GM12873 (cell line): ENCODE data around the gene MRPL40.

Experiments used
- CTCF ChIP-seq: IDR thresholded peaks from 2 replicates; pipeline ENCODE4 v1.5.1; 2012; ENCODE audit warnings: low read depth, mild to moderate bottlenecking, moderate library complexity, low read length, control low read depth; ENCODE audit not compliant: insufficient read depth; ENCODE audit errors: missing control alignments

MRPL40 gene

GRCh38 chr22:19406846-19407245, 25.5 kb upstream of the MRPL40 start:
- TF ChIP-seq CTCF = no peak

GRCh38 chr22:19407649-19408606, 24.4 kb upstream of the MRPL40 start:
- TF ChIP-seq CTCF = no peak

GRCh38 chr22:19410941-19411689, 21.2 kb upstream of the MRPL40 start:
- no peak for TF ChIP-seq CTCF

GRCh38 chr22:19411690-19412045, 20.7 kb upstream of the MRPL40 start:
- no peak for TF ChIP-seq CTCF

GRCh38 chr22:19412478-19412877, 19.9 kb upstream of the MRPL40 start:
- no peak for TF ChIP-seq CTCF

- no peak for TF ChIP-seq CTCF
Observed at GRCh38 chr22:19412923-19413322, 19.4 kb upstream of the MRPL40 start.

GRCh38 chr22:19419086-19419463, 13.3 kb upstream of the MRPL40 start:
- no peak for TF ChIP-seq CTCF
